Esophagus muscularis mucosa (tissue), 3 donors: ENCODE data around the gene PPM1M.

Experiments
- POLR2AphosphoS5 ChIP-seq, 2 donors: sonication (generic); formaldehyde crosslinking; IDR thresholded peaks; one replicate each; pipeline ENCODE4 v1.6.1; 2017; ENCODE audit warnings: antibody characterized with exemption in 2 of 2
- TF ChIP-seq, protein P1 (sequence below), 3 experiments: fragments of 200-600 bp in 2 of 3; fragments of 450-650 bp in 1 of 3; sonication (generic) in 2 of 3; IDR thresholded peaks; one replicate each; pipeline ENCODE4 v1.5.1; 2017 to 2019; ENCODE audit warnings: antibody characterized with exemption in 3 of 3, mild to moderate bottlenecking in 2 of 3, moderate library complexity in 1 of 3

GRCh38 chr3:52253314-52254304, 8.1 kb downstream of the PPM1M start:
- TF ChIP-seq, protein P1, sequence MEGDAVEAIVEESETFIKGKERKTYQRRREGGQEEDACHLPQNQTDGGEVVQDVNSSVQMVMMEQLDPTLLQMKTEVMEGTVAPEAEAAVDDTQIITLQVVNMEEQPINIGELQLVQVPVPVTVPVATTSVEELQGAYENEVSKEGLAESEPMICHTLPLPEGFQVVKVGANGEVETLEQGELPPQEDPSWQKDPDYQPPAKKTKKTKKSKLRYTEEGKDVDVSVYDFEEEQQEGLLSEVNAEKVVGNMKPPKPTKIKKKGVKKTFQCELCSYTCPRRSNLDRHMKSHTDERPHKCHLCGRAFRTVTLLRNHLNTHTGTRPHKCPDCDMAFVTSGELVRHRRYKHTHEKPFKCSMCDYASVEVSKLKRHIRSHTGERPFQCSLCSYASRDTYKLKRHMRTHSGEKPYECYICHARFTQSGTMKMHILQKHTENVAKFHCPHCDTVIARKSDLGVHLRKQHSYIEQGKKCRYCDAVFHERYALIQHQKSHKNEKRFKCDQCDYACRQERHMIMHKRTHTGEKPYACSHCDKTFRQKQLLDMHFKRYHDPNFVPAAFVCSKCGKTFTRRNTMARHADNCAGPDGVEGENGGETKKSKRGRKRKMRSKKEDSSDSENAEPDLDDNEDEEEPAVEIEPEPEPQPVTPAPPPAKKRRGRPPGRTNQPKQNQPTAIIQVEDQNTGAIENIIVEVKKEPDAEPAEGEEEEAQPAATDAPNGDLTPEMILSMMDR (IDR thresholded peaks at IDR 0.05), result no peak
- no peak for TF ChIP-seq POLR2AphosphoS5 (IDR thresholded peaks at IDR 0.05)
